GM23338 (cell line): ENCODE measurements around the gene ESYT1. TPM values are rescaled to one million over a fixed set of nuclear protein-coding genes. Genes with fewer than 3 reads are reported as not detected.

Experiments
- ATAC-seq: fragments of 200-7000 bp; cut with Tn5 transposase; 3 replicates; pipeline ENCODE4 v1.9.1; 2020
- DNase-seq: peaks from one replicate; pipeline ENCODE4 v3.0.0-alpha.2; 2015; ENCODE audit warnings: low spot score
- H2AFZ ChIP-seq: fragments of 200-600 bp; sonication (generic); 2 replicates; pipeline ENCODE4 v1.8.0; 2016; ENCODE audit warnings: antibody characterized with exemption, mild to moderate bottlenecking, moderate library complexity
- H3F3A ChIP-seq: fragments of 200-600 bp; sonication (generic); replicated peaks from 2 replicates; pipeline ENCODE4 v1.8.0; 2017; ENCODE audit warnings: antibody characterized with exemption, mixed run types, low read depth
- H3K27ac ChIP-seq: fragments of 200-600 bp; sonication (generic); 2 replicates; pipeline ENCODE4 v1.6.1; 2016; ENCODE audit warnings: low read depth
- H3K27me3 ChIP-seq: fragments of 200-600 bp; sonication (generic); 2 replicates; pipeline ENCODE4 v1.8.0; 2016; ENCODE audit warnings: mild to moderate bottlenecking, mixed run types, moderate library complexity; ENCODE audit not compliant: insufficient read depth
- H3K36me3 ChIP-seq: fragments of 200-600 bp; sonication (generic); 2 replicates; pipeline ENCODE4 v1.8.0; 2016; ENCODE audit warnings: mild to moderate bottlenecking; ENCODE audit not compliant: insufficient read depth
- H3K4me1 ChIP-seq: fragments of 200-600 bp; sonication (generic); 2 replicates; pipeline ENCODE4 v1.8.0; 2016; ENCODE audit warnings: mild to moderate bottlenecking, moderate library complexity; ENCODE audit not compliant: insufficient read depth
- H3K4me2 ChIP-seq: fragments of 200-600 bp; sonication (generic); 2 replicates; pipeline ENCODE4 v1.7.1; 2017; ENCODE audit warnings: mixed run types
- H3K4me3 ChIP-seq: fragments of 200-600 bp; sonication (generic); 2 replicates; pipeline ENCODE4 v1.6.1; 2016; ENCODE audit warnings: mixed run types
- H3K79me2 ChIP-seq: fragments of 200-600 bp; sonication (generic); replicated peaks from 2 replicates; pipeline ENCODE4 v1.8.0; 2017; ENCODE audit warnings: mild to moderate bottlenecking; ENCODE audit not compliant: insufficient read depth
- H3K9me2 ChIP-seq: fragments of 200-600 bp; sonication (generic); 2 replicates; pipeline ENCODE4 v1.8.0; 2017; ENCODE audit not compliant: insufficient read depth
- H4K20me1 ChIP-seq: fragments of 200-600 bp; sonication (generic); replicated peaks from 2 replicates; pipeline ENCODE4 v1.8.0; 2017; ENCODE audit warnings: mild to moderate bottlenecking; ENCODE audit not compliant: insufficient read depth
- H3K27ac Mint-ChIP-seq: 2 replicates; pipeline ENCODE4 v1.8.0; 2020; ENCODE audit warnings: inconsistent platforms, mild to moderate bottlenecking, moderate library complexity, mixed read lengths
- H3K27me3 Mint-ChIP-seq: 3 replicates; pipeline ENCODE4 v1.8.0; 2022; ENCODE audit warnings: low read depth, mild to moderate bottlenecking, moderate library complexity, mixed read lengths, inconsistent platforms; ENCODE audit not compliant: insufficient read depth, poor library complexity
- H3K36me3 Mint-ChIP-seq: 3 replicates; pipeline ENCODE4 v1.8.0; 2021; ENCODE audit warnings: low read depth, mild to moderate bottlenecking, inconsistent platforms, moderate library complexity, mixed read lengths
- H3K4me1 Mint-ChIP-seq: 3 replicates; pipeline ENCODE4 v1.8.0; 2020; ENCODE audit warnings: mild to moderate bottlenecking, inconsistent platforms, mixed read lengths
- H3K4me3 Mint-ChIP-seq: 3 replicates; pipeline ENCODE4 v1.8.0; 2021; ENCODE audit warnings: moderate library complexity, mild to moderate bottlenecking, inconsistent platforms, mixed read lengths
- H3K9me3 Mint-ChIP-seq: 3 replicates; pipeline ENCODE4 v1.8.0; 2020; ENCODE audit warnings: moderate library complexity, mild to moderate bottlenecking, inconsistent platforms, mixed read lengths
- JUNB ChIP-seq: IDR thresholded peaks from one replicate; pipeline ENCODE4 v1.6.1; 2016; ENCODE audit warnings: antibody characterized with exemption; ENCODE audit not compliant: unreplicated experiment
- NANOG ChIP-seq: IDR thresholded peaks from 2 replicates; pipeline ENCODE4 v1.6.1; 2016; ENCODE audit warnings: antibody characterized with exemption, borderline replicate concordance
- STAT1 ChIP-seq: IDR thresholded peaks from one replicate; pipeline ENCODE4 v1.6.1; 2016; ENCODE audit warnings: antibody characterized with exemption; ENCODE audit not compliant: unreplicated experiment
- ZNF114 ChIP-seq: fragments of 250-450 bp; sonication (Bioruptor Pico); IDR thresholded peaks from 2 replicates; pipeline ENCODE4 v1.5.0; 2020; ENCODE audit warnings: mild to moderate bottlenecking, moderate library complexity
- ZNF331 ChIP-seq: fragments of 250-450 bp; sonication (Bioruptor Pico); IDR thresholded peaks from 2 replicates; pipeline ENCODE4 v1.5.0; 2020; ENCODE audit warnings: low read depth, mild to moderate bottlenecking, moderate library complexity
- polyA plus RNA-seq: library from polyadenylated mRNA; unstranded; fragments of >200 nt; fragmentation: Nextera tagmentation; extraction: Ambion mirVana; gene quantifications from 2 replicates; pipeline ENCODE4 v1.2.1, GENCODE V29; 2016
- total RNA-seq: library from RNA; depleted of rRNA; stranded (reverse); fragments of >200 nt; shearing (Covaris generic); gene quantifications from 2 replicates; pipeline ENCODE4 v1.2.3, GENCODE V29; 2014
- TF ChIP-seq, protein P1 (sequence below): fragments of 250-450 bp; sonication (Bioruptor Pico); IDR thresholded peaks from 2 replicates; pipeline ENCODE4 v1.5.0; 2020; ENCODE audit warnings: mild to moderate bottlenecking, moderate library complexity

The ESYT1 gene
- total and polyA plus RNA-seq, 2 experiments from 2014 or later: 23.3 to 142 TPM

DNA sequence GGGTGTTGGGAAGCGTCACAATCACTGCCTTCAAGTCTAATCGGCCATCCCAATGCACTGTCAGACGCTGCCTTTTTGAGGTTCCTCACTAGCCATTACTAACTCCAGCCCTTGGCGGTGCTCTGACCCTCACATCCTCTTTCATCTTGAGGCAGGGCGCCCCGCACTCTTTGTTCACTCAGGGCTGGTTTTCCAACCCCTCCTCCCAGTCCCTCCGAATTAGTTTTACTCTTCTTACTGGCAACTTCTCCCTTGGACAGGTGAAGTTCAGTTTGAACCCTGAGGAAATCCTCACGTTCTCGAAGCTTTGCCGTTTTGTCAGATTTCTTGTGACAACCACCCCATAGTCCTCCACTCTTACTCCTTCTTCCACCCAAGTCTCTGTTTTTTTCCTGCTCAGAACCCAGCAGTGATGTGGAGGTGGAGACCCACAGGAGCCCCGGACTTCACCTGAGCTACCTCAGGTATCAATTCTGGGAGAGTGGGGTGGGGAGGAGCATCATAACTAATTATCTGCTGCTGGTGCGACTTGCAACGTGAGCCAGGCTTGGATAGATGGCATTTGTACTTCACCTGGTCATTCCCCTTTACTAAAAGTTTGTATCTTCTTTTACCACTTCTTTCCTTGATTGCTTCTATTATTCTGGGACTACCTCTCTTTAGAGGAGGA lies 9.2 kb upstream of the ESYT1 start:
- Histone ChIP-seq H3F3A (peaks cover 22% of the 10 kb centered on the region), H3K4me1 (peaks cover 10% of the 10 kb centered on the region), H3K27me3 (no peaks in the 10 kb centered on the region), H2AFZ (no peak overlapping the region), H3K36me3 (peaks cover 4% of the 10 kb centered on the region; the same call in 1 of the 2 replicates), H3K79me2 (peaks cover 12% of the 10 kb centered on the region), H4K20me1 (no peaks in the 10 kb centered on the region), H3K4me3 (peak overlapping the region; percentile 78), H3K4me2 (peak overlapping the region; percentile 93), H3K9me2 (no peaks in the 10 kb centered on the region), H3K27ac (peak overlapping the region; percentile 87)
- H3K27ac Mint-ChIP-seq: peak overlapping the region; percentile 100
- peaks cover 19% of the 10 kb centered on the region for H3K4me1 Mint-ChIP-seq
- DNase-seq (peak; percentile 58), ATAC-seq (peak; percentile 13)
- no peak for TF ChIP-seq STAT1
- no peak for TF ChIP-seq NANOG
- TF ChIP-seq, protein P1, sequence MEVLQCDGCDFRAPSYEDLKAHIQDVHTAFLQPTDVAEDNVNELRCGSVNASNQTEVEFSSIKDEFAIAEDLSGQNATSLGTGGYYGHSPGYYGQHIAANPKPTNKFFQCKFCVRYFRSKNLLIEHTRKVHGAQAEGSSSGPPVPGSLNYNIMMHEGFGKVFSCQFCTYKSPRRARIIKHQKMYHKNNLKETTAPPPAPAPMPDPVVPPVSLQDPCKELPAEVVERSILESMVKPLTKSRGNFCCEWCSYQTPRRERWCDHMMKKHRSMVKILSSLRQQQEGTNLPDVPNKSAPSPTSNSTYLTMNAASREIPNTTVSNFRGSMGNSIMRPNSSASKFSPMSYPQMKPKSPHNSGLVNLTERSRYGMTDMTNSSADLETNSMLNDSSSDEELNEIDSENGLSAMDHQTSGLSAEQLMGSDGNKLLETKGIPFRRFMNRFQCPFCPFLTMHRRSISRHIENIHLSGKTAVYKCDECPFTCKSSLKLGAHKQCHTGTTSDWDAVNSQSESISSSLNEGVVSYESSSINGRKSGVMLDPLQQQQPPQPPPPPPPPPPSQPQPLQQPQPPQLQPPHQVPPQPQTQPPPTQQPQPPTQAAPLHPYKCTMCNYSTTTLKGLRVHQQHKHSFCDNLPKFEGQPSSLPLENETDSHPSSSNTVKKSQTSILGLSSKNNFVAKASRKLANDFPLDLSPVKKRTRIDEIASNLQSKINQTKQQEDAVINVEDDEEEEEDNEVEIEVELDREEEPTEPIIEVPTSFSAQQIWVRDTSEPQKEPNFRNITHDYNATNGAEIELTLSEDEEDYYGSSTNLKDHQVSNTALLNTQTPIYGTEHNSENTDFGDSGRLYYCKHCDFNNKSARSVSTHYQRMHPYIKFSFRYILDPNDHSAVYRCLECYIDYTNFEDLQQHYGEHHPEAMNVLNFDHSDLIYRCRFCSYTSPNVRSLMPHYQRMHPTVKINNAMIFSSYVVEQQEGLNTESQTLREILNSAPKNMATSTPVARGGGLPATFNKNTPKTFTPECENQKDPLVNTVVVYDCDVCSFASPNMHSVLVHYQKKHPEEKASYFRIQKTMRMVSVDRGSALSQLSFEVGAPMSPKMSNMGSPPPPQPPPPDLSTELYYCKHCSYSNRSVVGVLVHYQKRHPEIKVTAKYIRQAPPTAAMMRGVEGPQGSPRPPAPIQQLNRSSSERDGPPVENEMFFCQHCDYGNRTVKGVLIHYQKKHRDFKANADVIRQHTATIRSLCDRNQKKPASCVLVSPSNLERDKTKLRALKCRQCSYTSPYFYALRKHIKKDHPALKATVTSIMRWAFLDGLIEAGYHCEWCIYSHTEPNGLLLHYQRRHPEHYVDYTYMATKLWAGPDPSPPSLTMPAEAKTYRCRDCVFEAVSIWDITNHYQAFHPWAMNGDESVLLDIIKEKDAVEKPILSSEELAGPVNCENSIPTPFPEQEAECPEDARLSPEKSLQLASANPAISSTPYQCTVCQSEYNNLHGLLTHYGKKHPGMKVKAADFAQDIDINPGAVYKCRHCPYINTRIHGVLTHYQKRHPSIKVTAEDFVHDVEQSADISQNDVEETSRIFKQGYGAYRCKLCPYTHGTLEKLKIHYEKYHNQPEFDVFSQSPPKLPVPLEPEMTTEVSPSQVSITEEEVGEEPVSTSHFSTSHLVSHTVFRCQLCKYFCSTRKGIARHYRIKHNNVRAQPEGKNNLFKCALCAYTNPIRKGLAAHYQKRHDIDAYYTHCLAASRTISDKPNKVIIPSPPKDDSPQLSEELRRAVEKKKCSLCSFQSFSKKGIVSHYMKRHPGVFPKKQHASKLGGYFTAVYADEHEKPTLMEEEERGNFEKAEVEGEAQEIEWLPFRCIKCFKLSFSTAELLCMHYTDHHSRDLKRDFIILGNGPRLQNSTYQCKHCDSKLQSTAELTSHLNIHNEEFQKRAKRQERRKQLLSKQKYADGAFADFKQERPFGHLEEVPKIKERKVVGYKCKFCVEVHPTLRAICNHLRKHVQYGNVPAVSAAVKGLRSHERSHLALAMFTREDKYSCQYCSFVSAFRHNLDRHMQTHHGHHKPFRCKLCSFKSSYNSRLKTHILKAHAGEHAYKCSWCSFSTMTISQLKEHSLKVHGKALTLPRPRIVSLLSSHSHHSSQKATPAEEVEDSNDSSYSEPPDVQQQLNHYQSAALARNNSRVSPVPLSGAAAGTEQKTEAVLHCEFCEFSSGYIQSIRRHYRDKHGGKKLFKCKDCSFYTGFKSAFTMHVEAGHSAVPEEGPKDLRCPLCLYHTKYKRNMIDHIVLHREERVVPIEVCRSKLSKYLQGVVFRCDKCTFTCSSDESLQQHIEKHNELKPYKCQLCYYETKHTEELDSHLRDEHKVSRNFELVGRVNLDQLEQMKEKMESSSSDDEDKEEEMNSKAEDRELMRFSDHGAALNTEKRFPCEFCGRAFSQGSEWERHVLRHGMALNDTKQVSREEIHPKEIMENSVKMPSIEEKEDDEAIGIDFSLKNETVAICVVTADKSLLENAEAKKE (CRISPR knock-in tag): no peak
- no peak for TF ChIP-seq ZNF114 (CRISPR knock-in tag)
- TF ChIP-seq JUNB: no peak
- TF ChIP-seq ZNF331 (CRISPR knock-in tag): no peak
- peaks cover 19% of the 10 kb centered on the region for H3K27me3 Mint-ChIP-seq
- peaks cover 38% of the 10 kb centered on the region for H3K36me3 Mint-ChIP-seq
- peak overlapping the region; percentile 94 for H3K4me3 Mint-ChIP-seq
- peaks cover 6% of the 10 kb centered on the region; the same call in 2 of the 3 replicates for H3K9me3 Mint-ChIP-seq
